NOMO-1 treated with dmso at 0.1 percent for 144 hours (cell line): Measurements from ENCODE around the gene PLCH1.
A peak's percentile ranks its signal among the peaks of the same experiment; 100 is the strongest.

Experiments
- DNase-seq: peaks from one replicate; lab custom pipeline; 2025; ENCODE audit not compliant: unreplicated experiment; lab: John Stamatoyannopoulos, UW

The PLCH1 gene

GRCh38 chr3:155491696-155492095 is 253.2 kb downstream of the PLCH1 start:
- no peak for DNase-seq

GRCh38 chr3:155488671-155489070 is 256.2 kb downstream of the PLCH1 start:
- DNase-seq = no peak

- DNase-seq = no peak
These were observed 259.0 kb downstream of the PLCH1 start for GRCh38 chr3:155485897-155486296.

GRCh38 chr3:155481591-155481990 is 263.3 kb downstream of the PLCH1 start:
- no peak for DNase-seq

DNA sequence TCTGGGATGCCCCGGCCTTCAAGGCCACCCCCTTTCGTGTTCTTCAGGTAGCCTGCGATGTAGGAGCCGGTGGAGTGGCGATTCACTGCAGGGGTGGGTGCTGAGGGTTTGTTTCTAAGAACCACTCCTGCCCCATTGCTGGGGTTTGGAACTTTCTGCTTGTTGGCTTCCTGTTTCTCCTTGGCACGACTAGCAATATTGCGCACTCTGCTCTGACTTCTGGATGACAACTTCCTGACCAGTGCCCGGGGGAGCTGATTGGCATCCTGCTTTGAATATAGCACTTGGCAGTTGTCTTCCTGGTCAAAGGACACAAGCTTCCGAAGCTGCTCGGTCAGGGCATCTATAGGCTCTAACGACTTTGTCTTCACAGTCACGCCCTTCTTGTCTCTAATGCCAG is 263.8 kb downstream of the PLCH1 start:
- no peak for DNase-seq

- DNase-seq = no peak
These were observed 279.2 kb downstream of the PLCH1 start for GRCh38 chr3:155465664-155466063.

GRCh38 chr3:155462672-155463071 is 282.2 kb downstream of the PLCH1 start:
- no peak for DNase-seq

DNA sequence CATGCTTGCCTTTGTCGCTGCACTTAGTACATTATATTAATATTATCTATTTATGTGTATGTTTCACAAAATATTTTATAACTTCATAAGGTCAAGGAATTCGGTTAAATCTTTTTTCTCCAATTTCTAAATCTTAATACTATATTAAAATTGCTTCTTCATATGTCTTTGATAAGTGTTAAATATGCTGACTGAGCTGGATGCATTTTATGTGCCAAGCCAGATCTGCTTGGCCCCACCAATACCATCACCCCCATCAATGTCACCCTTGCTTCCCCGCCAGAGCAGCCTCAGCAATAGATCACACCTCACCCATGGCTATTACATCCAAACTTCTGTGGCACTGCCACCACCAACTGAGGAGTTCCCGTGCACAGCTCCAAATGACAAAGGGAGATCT is 287.3 kb downstream of the PLCH1 start:
- DNase-seq = no peak

- no peak for DNase-seq
These were observed 289.1 kb downstream of the PLCH1 start for GRCh38 chr3:155455765-155456164.

DNA sequence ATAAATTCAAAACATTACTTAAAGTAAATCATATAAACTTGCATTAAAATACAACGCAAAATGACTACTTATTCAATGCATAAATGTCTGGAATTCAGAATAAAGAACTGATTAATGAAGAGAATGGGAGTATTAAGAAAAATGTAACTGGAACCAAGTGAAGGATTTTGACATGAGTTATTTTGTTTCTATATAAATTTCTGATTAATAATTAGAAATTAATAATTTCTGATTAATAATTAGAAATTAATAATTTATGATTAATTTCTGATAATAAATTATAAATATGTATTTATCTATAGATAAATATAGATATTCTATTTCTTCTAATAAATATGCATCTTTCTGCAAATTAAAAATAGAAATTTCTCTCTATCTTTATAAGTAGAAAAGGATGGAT is 291.4 kb downstream of the PLCH1 start:
- DNase-seq = no peak

DNA sequence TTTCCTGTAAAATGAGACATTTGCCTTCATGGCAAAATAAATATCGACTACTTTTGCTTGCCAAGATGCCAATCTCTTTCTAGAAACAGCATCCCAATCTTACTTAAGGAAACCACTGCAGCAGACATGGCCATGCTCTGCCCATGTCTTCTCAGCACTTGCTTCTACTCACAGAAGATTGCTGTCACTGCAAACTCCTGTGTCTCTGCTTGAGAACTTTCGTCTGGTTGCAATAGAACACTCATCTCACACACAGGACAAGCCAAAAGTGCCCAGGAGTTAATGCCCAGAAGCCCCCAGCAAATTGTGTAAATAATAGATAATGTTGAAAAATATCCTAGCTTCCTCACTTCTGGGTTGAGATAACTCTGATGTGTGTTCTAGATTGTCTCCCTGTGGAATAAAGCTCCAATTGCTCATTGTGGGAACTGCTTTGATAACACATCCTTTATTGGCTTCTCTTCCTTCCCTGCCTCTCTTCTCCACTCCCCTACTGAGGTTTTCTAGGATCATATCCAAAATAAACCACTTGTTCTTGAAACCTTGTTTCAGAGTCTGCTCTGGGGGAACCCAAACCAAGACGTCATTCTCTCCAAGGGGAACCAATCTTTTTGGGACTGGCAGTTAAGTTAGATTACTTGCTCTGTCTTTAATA is 295.1 kb downstream of the PLCH1 start:
- no peak for DNase-seq

DNA sequence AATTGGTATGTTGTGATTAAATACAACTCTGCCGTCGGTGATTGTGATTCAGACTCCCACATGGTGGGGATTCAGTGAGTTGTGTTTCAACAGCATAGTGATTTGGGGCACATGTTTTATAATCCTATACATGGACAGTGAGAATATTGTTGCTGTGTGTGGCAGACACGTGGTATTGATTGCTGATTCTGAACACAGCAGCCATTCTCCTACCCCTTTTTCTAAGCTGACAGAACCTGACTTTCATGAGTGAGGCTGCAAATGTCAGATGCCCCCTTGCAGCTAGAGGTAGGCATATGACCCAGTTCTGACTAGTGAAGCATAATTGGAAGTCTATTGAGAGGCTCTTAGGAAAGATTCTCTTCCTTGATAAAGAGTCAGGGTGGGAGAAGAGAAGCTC is 296.3 kb downstream of the PLCH1 start:
- no peak for DNase-seq

GRCh38 chr3:155446366-155446765 is 298.5 kb downstream of the PLCH1 start:
- DNase-seq = no peak

GRCh38 chr3:155444771-155445170 is 300.1 kb downstream of the PLCH1 start:
- no peak for DNase-seq

DNA sequence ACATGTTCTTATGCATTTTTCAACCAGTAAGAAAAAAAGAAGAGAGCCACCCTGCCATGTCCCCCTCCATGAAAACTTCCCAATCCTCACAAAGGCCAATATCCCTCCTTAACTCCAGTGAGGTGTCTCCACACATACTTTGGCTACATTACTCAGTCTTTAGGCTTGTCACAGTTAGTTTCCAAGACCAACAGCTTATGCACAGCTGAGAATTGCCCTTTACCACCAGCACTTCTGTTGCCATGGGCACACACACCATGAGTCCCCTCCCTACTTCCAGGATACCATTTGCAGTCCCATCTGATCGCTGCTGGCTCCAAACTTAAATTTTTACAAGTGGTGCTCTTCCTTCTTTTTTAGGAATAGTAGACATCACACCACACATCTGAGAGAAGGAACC is 301.1 kb downstream of the PLCH1 start:
- DNase-seq = no peak

DNA sequence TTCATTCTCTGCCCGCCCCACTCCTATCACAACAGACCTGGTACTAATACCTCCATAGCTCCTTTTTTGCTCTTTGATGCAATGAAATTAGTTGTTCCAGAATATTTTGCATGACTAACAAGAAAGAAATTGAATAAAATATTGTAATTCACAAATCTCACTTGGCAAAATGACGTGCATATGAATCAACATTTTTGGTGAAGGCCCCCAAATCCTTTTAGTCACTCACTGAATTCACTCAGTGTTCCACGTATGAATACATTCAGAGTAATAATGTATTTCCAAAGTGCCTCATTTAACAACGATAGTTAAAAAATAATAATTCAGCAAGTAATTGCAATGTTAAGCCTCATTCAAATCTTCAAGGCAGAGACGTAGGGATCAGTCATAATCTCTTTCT is 302.8 kb downstream of the PLCH1 start:
- no peak for DNase-seq

DNA sequence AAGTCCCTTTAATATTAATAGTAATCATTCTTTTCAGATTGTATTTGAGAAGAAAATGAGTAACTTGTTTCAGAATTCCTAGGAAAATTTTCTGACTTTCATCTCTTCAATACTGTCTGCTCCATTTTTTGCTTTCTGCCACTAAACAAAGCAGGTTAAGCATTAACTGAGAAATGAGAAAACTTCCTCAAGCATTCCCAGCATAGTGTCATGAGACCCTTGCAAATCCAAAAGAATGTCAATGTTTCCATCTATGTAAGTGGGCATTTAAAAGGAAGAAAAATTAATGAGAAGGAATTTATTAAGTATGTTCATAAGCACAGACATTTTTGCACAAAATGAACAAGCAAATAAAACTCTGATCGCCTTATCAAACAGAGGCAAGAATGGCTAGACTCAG is 303.4 kb downstream of the PLCH1 start:
- DNase-seq = no peak

DNA sequence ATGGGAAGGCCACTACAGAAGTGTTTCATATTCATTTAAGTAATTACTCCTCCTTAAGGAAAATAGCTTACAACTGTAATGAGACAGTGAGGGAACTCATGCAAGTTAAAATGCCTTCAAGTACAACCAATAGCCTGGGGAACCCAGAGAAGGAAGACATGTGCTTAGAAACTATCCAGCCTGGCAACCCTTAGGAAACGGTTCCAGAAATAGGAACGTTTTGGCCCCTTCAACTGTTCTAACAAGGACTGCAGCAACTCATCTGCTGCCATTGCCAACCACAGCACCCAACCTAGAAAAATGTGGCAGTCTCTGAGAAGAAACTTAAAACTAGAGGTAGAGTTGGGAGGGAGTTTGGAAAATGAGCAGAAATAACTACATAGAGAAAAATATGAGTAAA is 303.8 kb downstream of the PLCH1 start:
- DNase-seq = no peak

- no peak for DNase-seq
These were observed 309.1 kb downstream of the PLCH1 start for GRCh38 chr3:155435821-155436220.

DNA sequence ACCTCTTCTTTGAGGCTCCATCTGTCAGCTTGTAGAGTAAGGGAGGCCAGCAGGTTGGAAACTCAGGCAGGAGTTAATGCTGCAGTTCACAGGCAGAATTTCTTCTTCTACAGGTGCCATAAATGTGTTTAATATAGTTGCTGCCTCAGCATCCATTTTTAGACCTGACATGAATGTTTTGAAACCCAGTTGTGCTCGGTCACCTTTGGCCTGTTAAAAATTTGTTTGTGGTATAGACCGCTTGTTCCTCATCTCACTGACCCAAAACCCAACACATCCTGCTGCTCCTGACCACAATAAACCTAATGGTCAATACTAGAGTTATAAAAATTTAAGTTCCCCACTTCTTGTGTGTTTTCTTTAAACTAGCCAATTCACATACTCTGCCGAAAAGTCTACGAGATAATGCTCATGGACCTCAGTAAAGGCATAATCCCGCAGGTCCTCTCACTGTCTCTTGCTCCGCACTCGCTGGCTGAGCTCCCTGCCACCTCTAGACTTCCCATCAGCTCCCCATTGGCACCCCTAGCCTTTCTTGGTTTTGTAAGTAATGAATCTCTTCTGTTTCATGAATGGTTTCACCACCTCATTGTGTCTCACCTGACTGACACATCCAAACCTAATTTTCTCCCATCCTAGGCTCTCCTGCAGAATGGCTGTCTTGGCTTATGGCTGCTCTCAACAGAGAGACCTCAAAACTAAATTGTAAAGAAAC is 312.9 kb downstream of the PLCH1 start:
- DNase-seq = peak; percentile 22

DNA sequence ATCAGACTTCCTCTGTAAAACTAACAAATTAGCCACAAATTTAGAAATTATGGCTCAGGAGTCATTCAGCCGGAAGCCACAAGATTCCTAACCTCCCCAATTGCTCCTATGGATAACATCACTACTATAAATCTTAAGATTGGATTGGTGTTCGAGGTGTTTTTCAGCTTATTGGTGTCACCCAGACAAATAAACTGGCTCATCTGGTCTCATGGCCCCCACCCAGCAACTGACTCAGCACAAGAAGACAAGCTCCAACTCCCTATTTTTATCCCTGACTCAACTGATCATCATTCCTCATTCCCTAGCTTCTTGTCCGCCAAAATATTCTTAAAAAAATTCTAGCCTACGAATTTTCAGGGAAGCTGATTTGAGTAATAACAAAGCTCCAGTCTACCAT is 316.3 kb downstream of the PLCH1 start:
- no peak for DNase-seq

DNA sequence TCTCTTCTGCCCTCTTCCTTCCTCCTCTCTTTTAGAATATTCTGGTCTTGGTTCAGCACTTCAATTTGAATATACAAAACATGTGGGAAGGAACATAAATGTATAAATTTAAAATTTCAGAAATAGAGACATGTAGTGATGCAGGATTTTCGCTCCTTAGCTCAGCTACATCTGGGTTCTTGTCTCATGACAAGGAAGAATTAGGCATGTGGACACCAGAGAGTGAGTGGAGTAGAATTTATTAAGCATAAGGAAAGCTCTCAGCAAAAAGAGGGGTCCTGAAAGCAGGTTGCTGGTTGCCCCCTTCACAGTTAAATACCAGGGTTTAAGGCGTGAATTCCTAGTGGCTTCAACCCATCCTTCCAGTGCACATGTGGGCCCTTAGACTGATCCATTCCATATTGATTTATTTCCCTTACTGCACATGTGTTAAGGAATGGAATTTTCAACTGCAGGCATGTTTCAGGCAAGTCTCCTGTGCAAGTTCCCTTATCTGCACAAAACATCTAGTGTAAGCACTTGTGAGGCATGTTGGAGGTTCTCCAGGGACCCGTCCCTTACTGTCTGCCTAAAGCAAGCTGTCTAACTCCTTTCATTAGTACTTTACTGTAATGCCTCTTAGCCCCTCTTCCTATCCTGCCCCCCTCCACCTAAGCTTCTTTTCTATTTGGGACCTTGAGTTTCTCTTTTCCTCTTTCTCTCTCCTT is 318.2 kb downstream of the PLCH1 start:
- no peak for DNase-seq
